ENCODE data around the gene NBAS. TPM values are rescaled to one million over a fixed set of nuclear protein-coding genes. Genes with fewer than 3 reads are reported as not detected.

Gene NBAS
- total and polyA plus RNA-seq, 10 of the 15 experiments (the other 5 are each of a cell fraction or from before 2014, with no cell fraction given) = 4.3 to 32.7 (median 20.8) TPM

- FAIRE-seq (no peak), ATAC-seq (no peak), DNase-seq (ENCODE audit: low read depth, low spot score) (no peak)
- no peaks in the 10 kb centered on the region for H3K36me3 ChIP-seq (ENCODE audit: control insufficient read depth in 2 of 2, insufficient read depth in 2 of 2, low read length in 1 of 2)
- TF ChIP-seq IRF3 (IDR thresholded peaks at IDR 0.05) (no peak), NFXL1 (IDR thresholded peaks at IDR 0.05; ENCODE audit: borderline replicate concordance) (no peak), EP300 (IDR thresholded peaks at IDR 0.05; ENCODE audit: borderline replicate concordance in 1 of 2, control insufficient read depth in 1 of 2, low read depth in 2 of 2, low read length in 2 of 2) (no peak), ZNF384 (IDR thresholded peaks at IDR 0.05; ENCODE audit: borderline replicate concordance, low read depth, low read length) (no peak), CBX5 (IDR thresholded peaks at IDR 0.05; ENCODE audit: low read depth) (no peak), ZNF24 (IDR thresholded peaks at IDR 0.05) (no peak), ZBTB4 (CRISPR knock-in tag; IDR thresholded peaks at IDR 0.05) (no peak), CBFB (IDR thresholded peaks at IDR 0.05; ENCODE audit: low read depth) (no peak), ZNF217 (IDR thresholded peaks at IDR 0.05) (no peak), DPF2 (IDR thresholded peaks at IDR 0.05) (no peak)
- no peak overlapping the region for H3K4me2 ChIP-seq (ENCODE audit: control insufficient read depth, insufficient read depth)
- H4K20me1 ChIP-seq (ENCODE audit: control insufficient read depth, insufficient read depth) = no peaks in the 10 kb centered on the region; the same call in 1 of the 2 replicates
- in situ Hi-C loops (cut with MboI) (no loop called here), intact Hi-C loops (cut with micrococcal nuclease; ENCODE audit: unreplicated experiment) (loop anchor here (10.0 kb wide), 1 partner anchor 416 kb away; no protein-coding TSS in a partner anchor)
- RAD21 ChIA-PET (ENCODE audit: unreplicated experiment) = no interaction called here
- H3K4me1 ChIP-seq (ENCODE audit: control insufficient read depth, insufficient read depth, low read length) = no peaks in the 10 kb centered on the region
- H3K27ac ChIP-seq (ENCODE audit: control insufficient read depth, insufficient read depth) = no peak overlapping the region
- CTCF ChIA-PET = interaction anchor here (1.0 kb wide), 1 partner anchor 1963 kb away, joined by 3 read pairs; no protein-coding TSS in a partner anchor
- no peaks in the 10 kb centered on the region for H3K79me2 ChIP-seq (ENCODE audit: control insufficient read depth, insufficient read depth, low read length)
- SMC1A ChIA-PET (ENCODE audit: uncharacterized antibody, unreplicated experiment) = no interaction called here
- no peaks in the 10 kb centered on the region for H3K27me3 ChIP-seq (replicated peaks in 1 of 2; ENCODE audit: control insufficient read depth in 2 of 2, insufficient read depth in 2 of 2, low read length in 1 of 2)
- no peak overlapping the region for H3K4me3 ChIP-seq
- BruUV-seq (replicated peaks) = no TSS peak
- POLR2A ChIA-PET = no interaction called here
- 24% methylated on average over 5 of the region's 5 CpGs for WGBS (ENCODE audit: insufficient coverage, insufficient replicate concordance, low lambda C conversion rate, missing lambda C conversion rate)
- H2AFZ ChIP-seq (ENCODE audit: control insufficient read depth, low read depth, low read length) = no peak overlapping the region
- H3K9ac ChIP-seq (ENCODE audit: control insufficient read depth, insufficient read depth, low read length) = no peak overlapping the region
- no peaks in the 10 kb centered on the region for H3K9me3 ChIP-seq (replicated peaks; ENCODE audit: control insufficient read depth, insufficient read depth, low read length)
These were observed 401.9 kb downstream of the NBAS start for GRCh38 chr2:15159206-15159605.

Data from GM12878 (cell line).